ENCODE measurements around the gene SLCO3A1.

SLCO3A1 gene

DNA sequence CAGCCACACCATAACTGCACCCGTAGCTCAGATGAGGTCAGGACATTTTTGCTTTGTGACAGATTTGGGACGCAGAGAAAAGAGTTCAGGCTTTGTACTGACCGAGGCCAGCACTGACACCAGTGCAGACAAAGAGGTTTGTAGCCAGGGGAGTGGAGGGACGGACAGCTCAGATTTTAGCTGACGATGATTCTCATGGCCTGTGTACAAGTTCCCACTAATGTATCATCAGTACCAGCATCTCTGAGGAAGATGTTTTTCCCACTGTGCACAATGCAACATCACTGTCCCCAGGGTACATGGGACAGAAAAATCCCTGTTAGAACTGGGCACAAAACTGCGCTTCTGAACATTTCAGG, 112.7 kb downstream of the SLCO3A1 start:
- DNase-seq (ENCODE audit: low read depth), result no peak

DNA sequence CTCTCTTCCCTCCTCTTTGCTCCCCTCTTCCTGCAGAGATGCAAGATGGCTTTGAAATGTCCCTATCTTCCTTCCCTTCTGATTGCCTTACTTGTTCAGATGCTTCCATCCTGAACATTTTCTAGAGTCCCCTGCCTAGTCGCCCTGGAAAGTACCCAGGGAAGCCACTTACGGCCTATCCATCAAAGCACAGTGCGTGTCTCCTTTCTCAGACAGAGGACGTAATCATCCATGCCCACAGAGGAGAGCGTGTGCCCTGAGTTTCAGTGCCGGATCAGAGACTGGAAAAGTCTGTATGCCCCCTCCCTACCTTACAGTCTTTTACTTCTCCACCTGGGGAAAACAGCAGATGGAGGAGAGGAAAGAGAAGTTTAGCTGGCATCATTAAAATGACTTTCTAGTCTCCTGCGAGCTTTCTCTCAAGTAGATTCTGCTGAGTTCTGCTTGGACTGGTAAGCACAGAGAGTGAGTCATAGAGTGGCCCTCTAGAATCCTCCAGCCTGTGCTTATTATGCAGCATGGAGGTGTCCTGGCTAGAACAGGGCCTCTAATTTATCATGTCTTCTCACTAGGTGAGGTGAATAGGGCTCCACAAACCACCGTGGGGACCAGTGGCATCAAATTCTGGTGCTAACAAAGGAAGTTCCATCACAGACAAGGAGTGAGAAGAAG, 114.6 kb downstream of the SLCO3A1 start:
- DNase-seq (ENCODE audit: low read depth), result no peak

DNA sequence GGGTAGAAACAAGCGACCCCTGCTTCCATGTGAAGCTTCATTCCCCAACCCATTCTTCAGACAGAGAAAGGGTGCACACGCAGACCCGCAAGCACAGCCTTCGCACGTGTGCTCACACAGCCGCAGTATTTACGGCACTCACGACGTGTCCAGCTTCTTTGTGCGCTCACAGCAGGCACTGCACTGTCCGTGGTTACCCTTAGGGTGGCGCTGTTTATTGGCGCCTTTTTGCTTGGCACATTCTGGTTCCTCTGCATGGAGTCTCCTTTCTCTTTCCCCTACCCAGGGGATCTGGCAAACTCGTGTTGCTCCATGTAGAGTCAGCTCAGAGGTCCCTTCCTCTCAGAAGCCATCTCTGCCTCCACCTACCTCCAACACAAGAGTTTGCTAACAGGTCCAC, 115.1 kb downstream of the SLCO3A1 start:
- DNase-seq (ENCODE audit: low read depth), result no peak

DNA sequence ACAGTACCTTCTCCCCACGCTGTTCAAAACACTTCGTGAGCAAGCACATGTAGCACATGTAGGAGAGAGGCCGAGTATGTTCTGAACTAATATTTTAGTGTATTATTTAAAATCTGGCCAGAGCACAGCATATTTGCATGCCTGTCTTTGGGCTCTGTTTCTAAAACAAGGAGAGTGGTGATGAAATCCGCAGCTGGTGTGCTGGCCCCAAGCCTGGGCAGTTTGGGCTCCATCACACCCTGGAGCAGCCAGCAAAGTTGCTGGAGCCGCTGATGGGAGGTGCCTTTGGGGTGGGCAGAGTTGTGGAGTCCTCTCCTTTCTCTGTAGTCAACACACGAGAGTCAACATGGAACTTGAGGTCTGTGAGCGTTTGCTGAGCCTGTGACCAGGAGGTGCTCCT, 116.6 kb downstream of the SLCO3A1 start:
- no peak for DNase-seq (ENCODE audit: low read depth)

DNA sequence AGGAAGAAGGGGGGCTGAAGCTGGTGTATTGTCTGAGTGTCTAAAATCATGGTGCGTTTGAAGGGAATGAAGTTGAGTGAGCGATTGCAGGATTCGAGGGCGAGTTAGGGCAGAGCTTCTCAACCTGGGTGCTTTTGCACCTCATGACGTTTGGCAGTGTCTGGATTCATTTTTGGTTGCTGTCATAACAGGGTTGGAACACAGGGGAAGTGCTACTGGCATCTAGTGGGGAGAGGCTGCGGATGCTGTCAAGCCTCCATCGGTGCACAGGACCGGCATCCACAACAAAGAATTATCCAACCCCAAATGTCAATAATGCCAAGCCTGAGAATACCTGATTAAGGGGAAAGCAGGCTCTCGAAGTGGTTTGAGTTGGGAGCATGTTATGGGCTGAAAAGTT, 120.0 kb downstream of the SLCO3A1 start:
- DNase-seq (ENCODE audit: low read depth), result no peak

DNA sequence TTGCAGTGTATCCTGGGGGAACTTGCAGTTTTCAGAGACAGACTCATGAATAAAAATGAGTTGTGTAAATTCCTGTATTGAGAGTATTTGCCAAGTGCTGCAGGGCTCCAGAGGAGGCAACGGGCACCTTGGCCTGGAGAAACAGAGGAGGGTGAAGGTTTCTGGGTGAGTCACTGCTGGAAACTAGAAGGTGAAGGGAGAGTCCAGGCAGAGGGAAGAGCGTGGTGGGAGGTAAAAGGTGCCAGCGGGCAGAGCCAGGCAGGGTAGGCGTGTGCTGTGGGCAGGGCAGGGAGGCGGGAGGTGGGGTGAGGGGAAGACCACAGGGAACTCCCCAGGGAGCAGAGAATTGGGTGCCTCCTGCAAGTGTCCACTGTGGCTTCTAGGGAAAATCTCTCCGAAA, 120.8 kb downstream of the SLCO3A1 start:
- no peak for DNase-seq (ENCODE audit: low read depth)

DNA sequence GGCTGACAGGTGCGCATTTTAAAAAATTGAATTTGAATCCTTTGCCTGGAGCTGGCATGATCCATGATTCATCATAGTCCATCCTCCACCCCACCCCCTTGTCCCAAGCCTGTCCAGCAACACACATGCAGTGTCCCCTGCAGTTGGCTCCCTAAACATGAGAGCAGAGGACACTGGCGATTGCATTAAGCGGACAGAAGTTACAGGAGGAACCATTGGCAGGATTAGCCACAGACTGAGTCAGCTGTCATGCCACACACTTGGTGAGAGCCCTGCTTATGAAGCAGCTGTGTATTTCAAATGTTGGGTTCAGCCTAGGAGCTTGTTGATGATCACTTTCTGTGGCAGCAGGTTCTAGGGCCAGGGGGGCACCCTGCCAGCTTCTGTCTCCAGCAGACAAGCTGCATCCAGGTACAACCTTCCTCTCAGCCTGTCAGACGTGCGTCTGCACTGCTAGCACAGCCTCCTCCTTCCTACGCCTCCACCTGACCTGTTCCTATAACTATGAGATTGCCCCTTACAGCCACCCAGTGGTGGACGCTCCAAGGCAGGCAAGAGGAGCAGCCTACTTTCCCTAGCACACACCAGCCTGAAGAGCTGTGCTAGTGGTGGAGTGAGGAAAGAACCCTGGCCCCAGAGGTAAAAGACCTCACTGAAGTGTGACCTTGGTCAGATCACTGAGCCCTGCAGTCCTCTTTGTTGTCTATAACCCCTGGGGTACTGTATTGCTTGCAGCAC, 121.9 kb downstream of the SLCO3A1 start:
- DNase-seq (ENCODE audit: low read depth), result no peak

DNA sequence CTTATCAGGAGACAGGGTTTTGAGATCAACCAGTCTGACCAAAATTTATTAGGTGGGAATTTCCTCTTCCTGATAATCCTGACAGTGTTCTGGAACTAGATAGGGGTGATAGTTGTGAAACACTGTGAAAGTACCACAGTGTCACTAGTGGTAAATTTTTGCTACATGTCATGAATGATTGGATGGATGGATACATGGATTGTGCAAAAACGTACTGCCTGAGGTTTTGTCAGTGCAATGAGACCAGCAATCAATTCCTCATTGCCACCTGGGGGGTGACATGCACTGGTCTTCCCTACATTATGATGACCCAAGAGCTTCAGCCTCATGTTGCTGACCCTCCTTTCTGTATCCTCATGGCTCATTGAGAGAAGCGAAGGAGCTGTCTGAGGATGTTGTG, 123.5 kb downstream of the SLCO3A1 start:
- DNase-seq (ENCODE audit: low read depth), result no peak

DNA sequence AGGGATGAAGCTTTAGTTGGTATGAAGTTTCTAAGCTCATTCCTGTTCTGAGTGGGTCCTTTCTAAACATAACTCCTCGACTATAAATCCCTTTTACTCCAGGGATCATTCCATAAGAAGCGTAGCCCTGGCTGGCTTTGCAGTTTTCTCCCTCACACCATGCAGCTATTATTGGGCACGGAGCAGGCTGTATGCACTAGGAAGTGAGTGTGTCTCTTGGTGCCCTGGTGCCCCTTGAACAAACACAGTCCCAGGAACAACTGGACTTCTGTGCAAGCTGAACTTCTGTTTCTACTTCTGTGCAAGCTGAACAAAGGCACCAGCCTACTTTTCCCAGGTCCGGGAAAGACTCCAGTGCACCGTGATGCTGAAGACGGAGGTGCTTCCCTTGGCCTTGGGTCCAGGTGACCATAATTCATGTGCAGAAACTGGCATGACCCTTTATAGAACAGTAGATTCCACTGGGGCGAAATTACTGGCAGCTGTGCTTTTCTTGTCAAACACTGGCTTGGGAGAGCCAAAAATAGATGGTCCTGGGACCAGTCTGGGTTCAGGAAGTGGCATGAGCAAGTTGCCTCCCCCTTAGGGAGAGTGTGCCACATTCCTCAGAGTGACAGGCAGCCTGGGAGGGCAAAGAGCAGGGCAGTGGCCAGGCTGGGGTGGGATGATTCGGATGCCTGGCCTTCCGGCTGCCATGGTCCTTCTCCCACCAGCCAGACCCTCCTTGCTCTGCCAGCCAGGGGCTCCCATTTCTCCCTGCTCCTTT, 127.2 kb downstream of the SLCO3A1 start:
- no peak for DNase-seq (ENCODE audit: low read depth)

DNA sequence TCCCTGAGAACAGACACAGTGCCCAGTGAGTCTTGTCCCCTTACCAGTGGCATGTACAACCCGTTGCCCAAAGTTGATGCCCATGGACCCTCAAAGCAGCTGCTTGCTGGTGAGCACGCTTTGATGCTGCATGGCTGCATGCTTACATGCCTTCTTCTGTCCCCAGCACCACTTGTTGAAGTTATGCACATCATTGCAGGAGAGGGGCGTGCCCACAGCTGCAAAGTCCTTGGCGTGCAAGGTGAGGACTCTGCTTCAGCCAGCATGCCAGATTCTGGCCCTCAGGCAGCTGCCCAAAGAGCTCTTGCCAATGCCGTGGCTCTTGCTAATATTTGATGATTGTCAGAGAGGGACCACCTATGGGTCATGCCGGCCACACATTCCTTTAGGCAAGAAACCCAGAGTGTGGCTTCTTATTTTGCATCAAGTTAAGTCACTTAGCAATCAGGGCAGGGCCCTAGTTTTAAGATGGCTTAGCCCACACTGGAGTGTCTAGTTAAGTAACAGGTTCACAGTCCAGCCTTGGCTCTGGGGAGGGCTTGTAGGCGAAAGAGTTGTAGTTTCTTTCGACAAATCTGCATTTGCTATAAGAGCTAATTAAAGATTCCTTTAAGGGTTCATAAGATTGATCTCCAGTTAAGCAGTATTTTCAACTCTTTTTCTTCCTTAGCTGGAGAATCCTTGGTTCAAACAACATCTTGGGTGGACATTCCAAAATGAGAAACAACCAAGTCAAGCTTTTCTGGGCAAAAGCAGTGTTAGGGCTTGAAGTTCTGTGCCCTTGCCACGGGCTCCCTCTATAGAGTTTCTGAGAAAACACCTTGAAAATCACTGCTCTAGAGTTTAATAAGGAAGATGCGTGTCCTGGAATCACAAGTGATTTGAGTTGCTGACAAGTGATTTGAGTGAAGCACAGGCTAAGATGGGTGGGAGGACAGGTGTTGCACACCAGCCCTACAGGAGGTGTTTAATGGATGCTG, 128.6 kb downstream of the SLCO3A1 start:
- DNase-seq (ENCODE audit: low read depth), result no peak

DNA sequence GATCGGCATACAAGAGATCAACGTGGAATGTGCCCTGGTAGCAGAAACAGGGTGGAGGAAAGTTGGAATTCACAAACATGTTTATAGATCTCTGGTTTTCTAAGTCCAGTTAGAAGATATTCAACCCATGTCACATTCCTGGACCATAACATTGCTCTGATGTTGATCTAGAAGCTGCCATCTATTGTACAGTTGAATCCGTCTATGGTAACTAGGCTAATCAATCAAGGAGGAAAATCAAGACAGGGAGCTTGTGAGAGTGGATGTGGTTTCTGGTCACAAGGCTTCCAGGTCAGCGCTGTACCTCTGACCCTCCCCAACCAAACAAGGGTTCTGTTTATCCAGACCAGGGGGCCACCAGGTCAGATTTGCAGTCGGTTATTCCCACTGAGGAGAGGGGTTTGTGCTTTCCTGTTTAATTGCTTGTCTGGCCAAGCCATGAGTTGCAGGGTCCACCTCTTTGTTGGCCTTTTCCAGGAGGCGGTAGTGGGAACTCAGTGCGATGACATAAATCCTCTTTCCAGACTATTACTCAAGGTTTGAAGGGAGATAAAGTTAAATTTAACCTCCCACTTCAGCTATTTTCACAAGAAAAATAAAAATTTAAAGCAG, 130.3 kb downstream of the SLCO3A1 start:
- DNase-seq (ENCODE audit: low read depth), result no peak

DNA sequence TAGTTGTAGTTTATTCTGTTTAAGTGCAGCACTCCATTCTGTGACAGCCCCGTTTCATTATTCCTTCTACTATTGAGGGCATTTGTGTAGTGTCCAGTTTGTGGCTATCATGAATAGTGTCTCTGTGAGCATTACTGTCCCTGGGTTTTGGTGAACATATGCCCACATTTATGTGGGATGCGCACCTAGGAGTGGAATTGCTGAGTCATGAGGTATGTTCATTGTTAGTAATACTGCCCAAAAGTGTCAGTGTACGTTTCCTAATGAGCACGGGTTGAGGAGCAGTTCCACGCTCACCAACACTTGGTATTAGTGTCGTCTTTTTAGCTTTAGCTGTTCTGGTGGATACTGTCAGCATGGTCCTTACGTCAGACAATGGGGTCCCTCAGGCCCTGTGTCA, 131.8 kb downstream of the SLCO3A1 start:
- no peak for DNase-seq (ENCODE audit: low read depth)

DNA sequence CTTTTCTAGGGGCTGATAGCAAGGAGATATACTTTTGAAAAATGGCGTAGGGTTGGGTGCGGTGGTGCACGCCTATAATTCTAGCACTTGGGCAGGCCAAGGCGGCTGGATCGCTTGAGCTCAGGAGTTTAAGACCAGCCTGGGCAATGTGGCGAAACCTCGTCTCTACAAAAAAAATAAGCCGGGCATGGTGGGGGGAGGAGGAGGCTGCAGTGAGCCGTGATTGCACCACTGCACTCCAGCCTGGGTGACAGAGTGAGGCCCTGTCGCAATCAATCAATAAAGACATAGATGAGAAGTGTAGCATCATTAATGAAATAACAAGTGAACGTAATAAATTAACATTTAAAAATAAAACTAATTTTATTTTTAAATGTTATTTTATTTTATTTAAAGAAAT, 134.6 kb downstream of the SLCO3A1 start:
- DNase-seq (ENCODE audit: low read depth), result no peak

DNA sequence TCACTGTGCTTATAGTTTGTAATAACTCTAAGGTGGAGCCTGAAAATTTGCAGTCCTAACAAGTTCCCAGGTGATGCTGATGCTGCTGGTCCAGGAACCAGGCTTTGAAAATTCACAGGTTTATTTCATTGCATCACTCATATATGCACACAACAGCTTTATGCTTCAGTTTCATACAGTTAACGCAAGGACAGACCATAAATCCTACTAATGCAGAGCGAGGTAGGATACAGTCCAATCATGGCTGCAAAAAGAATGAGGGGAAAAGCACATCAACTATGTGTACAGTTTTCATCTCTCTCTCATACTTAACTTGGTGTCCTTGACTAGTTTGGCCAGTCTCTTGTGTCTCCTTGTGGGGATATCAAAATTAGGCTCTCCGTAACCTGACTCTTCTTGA, 135.1 kb downstream of the SLCO3A1 start:
- no peak for DNase-seq (ENCODE audit: low read depth)

DNA sequence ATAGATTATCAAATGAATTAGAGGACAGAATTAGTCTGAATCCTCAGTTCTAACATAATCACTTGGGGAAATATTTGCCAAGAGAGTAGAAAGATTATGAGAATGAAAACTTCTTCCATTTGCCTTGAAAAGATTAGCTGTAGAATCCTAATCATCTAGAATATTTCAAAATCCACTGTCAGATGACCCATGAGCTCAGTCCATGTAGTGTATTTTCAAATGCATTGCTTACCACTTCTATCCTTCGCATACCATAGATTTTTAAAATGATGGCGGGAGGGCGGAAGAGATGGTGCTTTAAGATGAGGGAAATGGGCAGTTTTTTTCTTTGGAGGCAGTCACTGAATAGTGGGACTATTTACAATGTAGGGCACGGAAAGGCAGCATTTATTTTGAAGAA, 136.3 kb downstream of the SLCO3A1 start:
- DNase-seq (ENCODE audit: low read depth), result no peak

DNA sequence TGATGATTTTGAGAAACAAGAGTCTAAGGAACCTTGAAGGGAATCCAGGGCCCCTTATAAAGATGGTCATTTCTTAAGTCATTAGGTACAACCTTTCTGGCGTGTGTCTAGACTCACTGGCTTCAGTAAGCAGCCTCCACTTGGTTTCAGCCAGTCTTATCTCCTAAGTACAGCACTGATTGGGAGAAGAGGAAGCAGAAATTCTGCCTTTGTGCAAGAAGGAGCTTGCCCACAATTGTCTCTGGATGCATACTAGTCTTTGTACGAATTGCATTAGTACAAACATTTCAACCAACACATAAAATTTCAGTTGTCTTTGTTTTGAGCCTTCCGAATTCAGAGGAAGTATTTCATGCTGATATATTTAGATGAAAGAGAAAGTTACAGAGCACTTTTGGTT, 139.4 kb downstream of the SLCO3A1 start:
- no peak for DNase-seq (ENCODE audit: low read depth)

DNA sequence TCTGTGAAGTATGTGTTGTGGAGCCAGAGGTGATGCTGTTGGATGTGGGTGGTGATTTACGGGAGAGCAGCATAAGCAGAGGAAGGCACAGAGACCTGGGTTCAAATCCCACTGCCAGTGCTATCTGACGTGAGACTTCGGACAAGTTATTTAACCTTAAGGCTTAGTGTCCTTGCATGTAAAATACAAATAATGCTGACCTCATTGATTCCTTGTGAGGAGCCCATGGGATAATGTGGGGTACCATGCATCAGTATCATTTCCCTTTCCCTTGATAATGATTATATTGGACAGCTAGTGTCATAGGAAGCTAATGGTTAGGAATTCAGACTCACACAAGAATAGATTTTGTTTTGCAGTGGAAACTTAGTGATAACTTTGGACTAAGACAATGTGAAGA, 141.6 kb downstream of the SLCO3A1 start:
- DNase-seq (ENCODE audit: low read depth), result no peak

DNA sequence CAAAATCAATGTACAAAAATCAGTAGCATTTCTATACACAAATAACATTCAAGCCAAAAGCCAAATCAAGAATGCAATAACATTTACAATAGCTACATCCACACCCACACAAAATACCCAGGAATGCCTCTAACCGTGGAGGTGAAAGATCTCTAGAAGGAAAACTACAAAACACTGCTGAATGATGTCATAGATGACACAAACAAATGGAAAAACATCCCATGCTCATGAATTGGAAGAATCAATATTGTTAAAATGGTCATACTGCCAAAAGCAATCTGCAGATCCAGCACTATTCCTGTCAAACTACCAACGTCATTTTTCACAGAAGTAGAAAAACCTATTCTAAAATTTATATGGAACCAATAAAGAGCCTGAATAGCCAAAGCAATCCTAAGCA, 143.7 kb downstream of the SLCO3A1 start:
- DNase-seq (ENCODE audit: low read depth), result no peak

DNA sequence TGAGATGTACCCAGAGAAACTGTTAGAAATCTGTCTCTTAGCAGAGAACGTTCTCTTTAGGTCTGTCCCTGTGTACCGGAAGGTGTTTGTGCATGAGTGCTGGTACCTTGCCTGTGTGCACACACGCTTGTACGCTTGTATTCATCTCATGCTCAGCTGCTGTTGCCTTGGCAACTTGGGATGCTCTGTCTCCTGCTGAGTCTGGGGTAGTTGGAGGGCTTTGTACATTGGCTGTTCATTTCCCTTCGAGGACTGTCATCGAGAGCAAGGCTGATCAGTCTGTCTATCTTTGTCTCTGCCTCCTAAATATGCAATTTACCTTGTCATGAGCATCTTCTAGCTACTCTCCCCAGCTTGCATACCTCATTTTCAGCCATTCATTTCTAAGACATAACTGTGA, 147.2 kb downstream of the SLCO3A1 start:
- no peak for DNase-seq (ENCODE audit: low read depth)

DNA sequence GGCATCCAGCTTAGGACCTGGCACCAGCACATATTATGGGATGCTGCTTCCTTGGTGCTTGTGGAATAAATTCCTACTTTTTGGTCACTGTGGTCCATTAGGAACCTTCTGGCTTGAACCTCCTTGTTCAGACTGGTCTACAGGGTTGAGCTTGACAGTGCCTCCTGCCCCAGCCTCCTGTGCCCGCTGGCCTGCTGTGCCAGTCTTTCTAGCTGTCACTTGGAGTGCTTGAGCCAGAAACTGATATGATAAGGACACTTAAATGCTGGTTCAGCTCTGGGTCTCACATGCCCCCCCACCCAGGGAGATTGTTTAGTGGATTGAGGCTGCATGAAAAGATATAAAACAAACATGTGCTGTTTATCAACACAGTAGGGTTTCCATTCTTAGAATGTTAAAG, 147.8 kb downstream of the SLCO3A1 start:
- no peak for DNase-seq (ENCODE audit: low read depth)

DNA sequence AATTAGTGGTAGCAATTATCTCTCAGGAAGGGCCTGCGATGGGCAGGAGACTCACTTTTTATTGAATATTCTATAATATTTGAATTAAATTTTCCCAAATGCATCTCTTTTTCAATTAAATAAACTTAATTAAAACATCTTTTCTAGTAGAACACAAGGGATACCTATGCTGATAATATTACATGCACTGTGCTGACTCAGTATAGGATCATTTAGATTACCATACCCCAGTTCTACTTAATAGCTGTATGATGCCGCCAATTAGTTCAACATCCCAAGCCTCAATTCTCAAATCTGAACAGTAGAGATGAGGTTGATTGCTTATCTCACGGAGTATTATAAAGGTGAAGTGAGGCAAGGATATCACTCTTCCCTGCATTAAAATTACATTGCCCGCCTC, 149.2 kb downstream of the SLCO3A1 start:
- no peak for DNase-seq (ENCODE audit: low read depth)
